Activated B cell treated with CpG ODN at 0.5 μM for 24 hours (primary cell): Measurements from ENCODE around the gene S100A4. TPM values are rescaled to one million over a fixed set of nuclear protein-coding genes. Genes with fewer than 3 reads are reported as not detected.

Experiments
- ATAC-seq: fragments of 200-7000 bp; cut with Tn5 transposase; one replicate; pipeline ENCODE4 v1.10.0; 2021; ENCODE audit warnings: low read depth, mild to moderate bottlenecking, moderate library complexity
- CTCF ChIA-PET: fragments of 350-600 bp; sonication (Branson Sonifier 250); formaldehyde crosslinking; loops from one replicate; lab custom pipeline; 2021; ENCODE audit warnings: antibody characterized with exemption; lab: Charles Lee
- POLR2A ChIA-PET: fragments of 350-600 bp; sonication (Branson Sonifier 250); formaldehyde crosslinking; loops from one replicate; lab custom pipeline; 2021; ENCODE audit warnings: antibody characterized with exemption; lab: Charles Lee
- DNase-seq: peaks from one replicate; pipeline ENCODE4 v3.0.0; 2022
- H3K27ac Mint-ChIP-seq: one replicate; pipeline ENCODE4 v1.8.0; 2020; ENCODE audit warnings: mixed read lengths
- H3K27me3 Mint-ChIP-seq: one replicate; pipeline ENCODE4 v1.8.0; 2021; ENCODE audit warnings: mixed read lengths
- H3K36me3 Mint-ChIP-seq: one replicate; pipeline ENCODE4 v1.8.0; 2021; ENCODE audit warnings: low read depth, mixed read lengths
- H3K4me1 Mint-ChIP-seq: one replicate; pipeline ENCODE4 v1.8.0; 2021; ENCODE audit warnings: mixed read lengths
- H3K4me3 Mint-ChIP-seq: one replicate; pipeline ENCODE4 v1.8.0; 2020; ENCODE audit warnings: mild to moderate bottlenecking, mixed read lengths
- H3K9me3 Mint-ChIP-seq: one replicate; pipeline ENCODE4 v1.8.0; 2020; ENCODE audit warnings: mixed read lengths
- CTCF ChIP-seq: fragments of 200-600 bp; IDR thresholded peaks from one replicate; pipeline ENCODE4 v1.8.0; 2022; ENCODE audit warnings: antibody characterized with exemption, mild to moderate bottlenecking
- intact Hi-C: fragments of 100-400 bp; cut with micrococcal nuclease; formaldehyde crosslinking; loops from one replicate; pipeline ENCODE4 v1.15.1; 2024
- total RNA-seq: library from RNA; stranded (reverse); gene quantifications from 2 replicates; pipeline ENCODE4 v1.2.3, GENCODE V29; 2022

The S100A4 gene
- total RNA-seq, 1 donor from 2014 or later = 315 TPM

DNA sequence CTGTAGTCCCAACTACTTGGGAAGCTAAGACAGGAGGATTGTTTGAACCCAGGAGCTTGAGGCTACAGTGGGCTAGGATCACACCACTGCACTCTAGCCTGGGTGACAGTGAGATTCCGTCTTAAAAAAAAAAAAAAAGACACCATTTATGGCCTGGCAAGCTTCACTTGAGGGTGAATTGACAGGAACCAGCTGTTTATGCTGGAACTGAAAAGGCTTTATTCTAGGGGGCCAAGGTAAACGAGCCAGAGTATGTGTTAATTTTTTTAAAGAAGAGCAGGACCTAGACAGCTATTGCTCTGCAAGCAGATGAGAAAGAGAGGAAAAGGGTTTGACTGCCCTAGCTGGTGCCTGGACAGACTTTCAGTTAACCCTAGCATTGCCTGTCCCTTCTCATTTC is 46.9 kb downstream of the S100A4 start:
- CTCF ChIA-PET = interaction anchor here (0.8 kb wide), 1 partner anchor 70 kb away, joined by 3 read pairs; no protein-coding TSS in a partner anchor
- DNase-seq = no peak
- intact Hi-C loops = no loop called here
- Mint-ChIP-seq H3K27me3 (peaks cover 14% of the 10 kb centered on the region), H3K36me3 (no peaks in the 10 kb centered on the region), H3K4me1 (peaks cover 11% of the 10 kb centered on the region), H3K27ac (no peak overlapping the region), H3K4me3 (no peak overlapping the region), H3K9me3 (no peaks in the 10 kb centered on the region)
- POLR2A ChIA-PET = no interaction called here
- no peak for TF ChIP-seq CTCF
- ATAC-seq = no peak

GRCh38 chr1:153495536-153495935 is 50.1 kb downstream of the S100A4 start:
- intact Hi-C loops = loop anchor here (1.0 kb wide), 2 partner anchors 30 to 143 kb away; no protein-coding TSS in a partner anchor
- H3K27ac Mint-ChIP-seq = no peak overlapping the region
- DNase-seq (no peak), ATAC-seq (no peak)
- H3K4me3 Mint-ChIP-seq = no peak overlapping the region
- H3K4me1 Mint-ChIP-seq = peaks cover 11% of the 10 kb centered on the region
- CTCF ChIA-PET = interaction anchor here (0.6 to 3.6 kb wide), 10 partner anchors 8 to 253 kb away, joined by 3 to 67 read pairs (median 5); partner anchors contain the start of gene PGLYRP4
- no peaks in the 10 kb centered on the region for H3K36me3 Mint-ChIP-seq
- TF ChIP-seq CTCF = no peak
- no peaks in the 10 kb centered on the region for H3K9me3 Mint-ChIP-seq
- peaks cover 22% of the 10 kb centered on the region for H3K27me3 Mint-ChIP-seq
- POLR2A ChIA-PET = interaction anchor here (0.7 to 1.1 kb wide), 2 partner anchors 71 to 495 kb away, joined by 3 to 4 read pairs; no protein-coding TSS in a partner anchor

- peaks cover 22% of the 10 kb centered on the region for H3K27me3 Mint-ChIP-seq
- H3K36me3 Mint-ChIP-seq = no peaks in the 10 kb centered on the region
- peak; percentile 89 for ATAC-seq
- ChIA-PET CTCF (interaction anchor here (0.6 to 3.6 kb wide), 11 partner anchors 9 to 253 kb away, joined by 3 to 67 read pairs (median 5); partner anchors contain the start of gene PGLYRP4), POLR2A (interaction anchor here (0.6 to 1.1 kb wide), 4 partner anchors 51 to 495 kb away, joined by 3 to 4 read pairs (median 4); partner anchors contain the start of gene S100A4)
- peaks cover 11% of the 10 kb centered on the region for H3K4me1 Mint-ChIP-seq
- DNase-seq = peak; percentile 69
- TF ChIP-seq CTCF = peak; percentile 74
- no peaks in the 10 kb centered on the region for H3K9me3 Mint-ChIP-seq
- H3K27ac Mint-ChIP-seq = peak overlapping the region; percentile 39
- H3K4me3 Mint-ChIP-seq = no peak overlapping the region
- intact Hi-C loops = loop anchor here (1.0 kb wide), 2 partner anchors 30 to 143 kb away; no protein-coding TSS in a partner anchor
Measured at GRCh38 chr1:153494976-153495535, 50.5 kb downstream of the S100A4 start.

Other genes starting within 250 kb of the S100A4 start
- not detected in 2 replicates for gene PGLYRP3, start 232.9 kb downstream of the S100A4 start, total RNA-seq
- not detected in 2 replicates for gene PGLYRP4, start 197.0 kb downstream of the S100A4 start, total RNA-seq
- gene S100A9, start 188.0 kb downstream of the S100A4 start, total RNA-seq = 2.6 and 4.0 TPM in 2 replicates
- gene S100A12, start 170.2 kb downstream of the S100A4 start, total RNA-seq = 0.61 TPM in 1 of 2 replicates, not detected in the other
- gene S100A8, start 154.7 kb downstream of the S100A4 start, total RNA-seq = 0.93 TPM in 1 of 2 replicates, not detected in the other
- gene S100A7A, start 129.3 kb downstream of the S100A4 start, total RNA-seq = not detected in 2 replicates
- not detected in 2 replicates for gene S100A7, start 85.2 kb downstream of the S100A4 start, total RNA-seq
- gene S100A6, start 9.8 kb downstream of the S100A4 start, total RNA-seq = 166 and 186 TPM in 2 replicates
- gene S100A5, start 4.9 kb downstream of the S100A4 start, total RNA-seq = 0.51 TPM in 1 of 2 replicates, not detected in the other
- not detected in 2 replicates for gene S100A3, start 3.5 kb upstream of the S100A4 start, total RNA-seq
- gene S100A2, start 20.0 kb upstream of the S100A4 start, total RNA-seq = 2.0 and 4.4 TPM in 2 replicates
- not detected in 2 replicates for gene S100A16, start 67.3 kb upstream of the S100A4 start, total RNA-seq
- not detected in 2 replicates for gene S100A14, start 70.5 kb upstream of the S100A4 start, total RNA-seq
- gene S100A13, start 81.7 kb upstream of the S100A4 start, total RNA-seq = 16.2 and 17.6 TPM in 2 replicates
- gene S100A1, start 82.6 kb upstream of the S100A4 start, total RNA-seq = 0.31 and 0.69 TPM in 2 replicates
- gene CHTOP, start 88.3 kb upstream of the S100A4 start, total RNA-seq = 140 and 148 TPM in 2 replicates
- 50.4 and 51.5 TPM in 2 replicates for gene SNAPIN, start 112.9 kb upstream of the S100A4 start, total RNA-seq
- 182 and 191 TPM in 2 replicates for gene ILF2, start 125.2 kb upstream of the S100A4 start, total RNA-seq
- 0.59 and 0.82 TPM in 2 replicates for gene NPR1, start 132.9 kb upstream of the S100A4 start, total RNA-seq
- gene INTS3, start 182.2 kb upstream of the S100A4 start, total RNA-seq = 81.1 and 88.6 TPM in 2 replicates
- gene SLC27A3, start 229.6 kb upstream of the S100A4 start, total RNA-seq = 7.8 and 12.6 TPM in 2 replicates